Measurements from ENCODE around the gene LDAF1. TPM values are rescaled to one million over a fixed set of nuclear protein-coding genes. Genes with fewer than 3 reads are reported as not detected.
"Not testable (repeated sequence)": the region's sequence is repeated elsewhere in the genome, so short reads cannot be mapped to it uniquely, and the experiment has no call there.

LDAF1 gene
- total RNA-seq, 1 donor from 2014 or later: 82.9 TPM

- TF ChIP-seq CTCF (IDR thresholded peaks at IDR 0.05; ENCODE audit: insufficient read depth, low read length, poor library complexity, severe bottlenecking): no peak
- H3K36me3 ChIP-seq (ENCODE audit: control insufficient read depth, insufficient read depth, low read length): no peaks in the 10 kb centered on the region
- H3K4me3 ChIP-seq (ENCODE audit: low read depth, low read length): no peak overlapping the region
- no peaks in the 10 kb centered on the region for H3K27me3 ChIP-seq (ENCODE audit: control insufficient read depth, insufficient read depth, low read length)
- DNase-seq (ENCODE audit: low read depth): no peak
Measured at GRCh38 chr16:21190013-21190412, 31.5 kb downstream of the LDAF1 start.

DNA sequence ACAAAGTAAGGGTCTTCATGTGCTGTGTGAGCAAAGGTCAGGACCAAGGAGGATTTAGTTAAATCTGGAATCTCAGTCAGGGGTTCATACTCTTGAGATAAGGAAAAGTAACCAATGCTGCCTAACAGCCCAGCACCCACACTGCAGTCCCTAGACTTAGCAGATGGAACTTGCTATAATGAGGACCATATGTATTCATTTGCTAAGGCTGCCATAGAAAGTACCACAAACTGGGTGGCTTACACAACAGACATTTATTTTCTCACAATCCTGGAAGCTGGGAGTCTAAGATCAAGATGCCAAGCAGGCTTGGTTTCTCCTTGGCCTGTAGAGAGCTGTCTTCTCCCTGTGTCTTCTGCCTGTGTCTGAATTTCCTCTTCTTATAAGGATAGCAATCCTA, 32.1 kb downstream of the LDAF1 start:
- TF ChIP-seq CTCF (IDR thresholded peaks at IDR 0.05; ENCODE audit: insufficient read depth, low read length, poor library complexity, severe bottlenecking): no peak
- Histone ChIP-seq H3K27me3 (ENCODE audit: control insufficient read depth, insufficient read depth, low read length) (no peaks in the 10 kb centered on the region), H3K4me3 (ENCODE audit: low read depth, low read length) (no peak overlapping the region), H3K36me3 (ENCODE audit: control insufficient read depth, insufficient read depth, low read length) (no peaks in the 10 kb centered on the region)
- DNase-seq (ENCODE audit: low read depth): no peak

DNA sequence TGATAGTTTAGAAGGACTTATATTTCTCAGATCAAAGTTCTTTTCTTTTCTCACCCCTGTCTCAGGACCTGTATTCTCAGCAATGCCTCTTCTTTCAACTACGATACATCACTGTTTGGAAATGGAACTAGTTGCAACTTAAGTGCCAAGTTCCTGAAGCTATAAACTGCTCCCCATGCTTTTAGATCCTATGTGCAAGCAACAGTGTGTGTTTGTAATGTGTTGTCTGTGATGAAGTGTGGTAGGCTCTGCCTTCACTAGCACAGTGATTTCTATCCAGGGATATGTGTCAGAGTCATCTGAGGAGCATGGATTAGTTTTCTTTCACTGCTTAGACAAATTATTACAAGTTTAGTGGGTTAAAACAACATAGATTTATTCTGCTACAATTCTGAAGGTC, 34.5 kb downstream of the LDAF1 start:
- H3K36me3 ChIP-seq (ENCODE audit: control insufficient read depth, insufficient read depth, low read length): no peaks in the 10 kb centered on the region
- no peak for DNase-seq (ENCODE audit: low read depth)
- no peaks in the 10 kb centered on the region for H3K27me3 ChIP-seq (ENCODE audit: control insufficient read depth, insufficient read depth, low read length)
- TF ChIP-seq CTCF (IDR thresholded peaks at IDR 0.05; ENCODE audit: insufficient read depth, low read length, poor library complexity, severe bottlenecking): no peak
- no peak overlapping the region for H3K4me3 ChIP-seq (ENCODE audit: low read depth, low read length)

- no peaks in the 10 kb centered on the region for H3K36me3 ChIP-seq (ENCODE audit: control insufficient read depth, insufficient read depth, low read length)
- DNase-seq (ENCODE audit: low read depth): peak; percentile 14
- no peaks in the 10 kb centered on the region for H3K27me3 ChIP-seq (ENCODE audit: control insufficient read depth, insufficient read depth, low read length)
- TF ChIP-seq CTCF (IDR thresholded peaks at IDR 0.05; ENCODE audit: insufficient read depth, low read length, poor library complexity, severe bottlenecking): no peak
- no peak overlapping the region for H3K4me3 ChIP-seq (ENCODE audit: low read depth, low read length)
Measured at GRCh38 chr16:21194771-21195301, 36.4 kb downstream of the LDAF1 start.

GRCh38 chr16:21195330-21195729, 36.9 kb downstream of the LDAF1 start:
- DNase-seq (ENCODE audit: low read depth); H3K4me3 ChIP-seq (ENCODE audit: low read depth, low read length); H3K27me3 ChIP-seq (ENCODE audit: control insufficient read depth, insufficient read depth, low read length); H3K36me3 ChIP-seq (ENCODE audit: control insufficient read depth, insufficient read depth, low read length): not testable (repeated sequence)

DNA sequence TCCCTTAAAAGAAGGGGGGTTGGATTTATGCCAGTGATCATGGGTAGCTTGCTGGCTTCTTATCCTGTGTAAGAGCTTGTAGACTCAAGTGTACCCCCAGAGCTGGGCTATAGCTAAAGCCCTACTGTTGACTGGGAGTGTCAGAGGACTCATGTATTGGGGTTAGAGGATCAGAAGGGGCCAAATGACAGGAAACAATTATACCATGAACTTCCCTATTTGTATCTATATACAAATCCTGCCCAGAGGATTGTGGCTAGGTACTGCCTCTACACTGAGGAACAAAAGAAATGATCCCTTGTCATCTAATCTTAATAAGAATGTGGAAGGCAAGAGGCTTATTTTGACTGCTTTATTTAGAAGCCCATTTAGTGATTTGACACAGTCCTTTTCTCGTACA, 38.6 kb downstream of the LDAF1 start:
- TF ChIP-seq CTCF (IDR thresholded peaks at IDR 0.05; ENCODE audit: insufficient read depth, low read length, poor library complexity, severe bottlenecking): no peak
- Histone ChIP-seq H3K4me3 (ENCODE audit: low read depth, low read length) (no peak overlapping the region), H3K36me3 (ENCODE audit: control insufficient read depth, insufficient read depth, low read length) (no peaks in the 10 kb centered on the region), H3K27me3 (ENCODE audit: control insufficient read depth, insufficient read depth, low read length) (no peaks in the 10 kb centered on the region)
- no peak for DNase-seq (ENCODE audit: low read depth)

All from kidney epithelial cell (primary cell).